OCI-LY1 (cell line): ENCODE data around the gene ITGB3BP.
"Not testable (repeated sequence)": the region's sequence is repeated elsewhere in the genome, so short reads cannot be mapped to it uniquely, and the experiment has no call there.

Source experiments
- H2AFZ ChIP-seq: fragments of 200-600 bp; sonication (generic), shearing (Covaris generic); 2 replicates; pipeline ENCODE4 v1.6.0; 2014; ENCODE audit warnings: antibody characterized with exemption, mild to moderate bottlenecking, low read length
- H3F3A ChIP-seq: fragments of 200-600 bp; sonication (generic), shearing (Covaris generic); 2 replicates; pipeline ENCODE4 v1.6.0; 2014; ENCODE audit warnings: mild to moderate bottlenecking, antibody characterized with exemption, low read length, moderate library complexity; ENCODE audit not compliant: insufficient read depth
- H3K27ac ChIP-seq: fragments of 200-600 bp; sonication (generic); 2 replicates; pipeline ENCODE4 v1.5.1; 2014; ENCODE audit warnings: low read length, mixed run types, mild to moderate bottlenecking, low read depth; ENCODE audit not compliant: poor library complexity, severe bottlenecking
- H3K27me3 ChIP-seq: fragments of 200-600 bp; sonication (generic); 2 replicates; pipeline ENCODE4 v1.6.0; 2014; ENCODE audit warnings: antibody characterized with exemption, mild to moderate bottlenecking, low read length, moderate library complexity; ENCODE audit not compliant: insufficient read depth
- H3K36me3 ChIP-seq: fragments of 200-600 bp; sonication (generic); 2 replicates; pipeline ENCODE4 v1.6.1; 2014; ENCODE audit warnings: mild to moderate bottlenecking, antibody characterized with exemption, low read length, moderate library complexity, mixed read lengths; ENCODE audit not compliant: insufficient read depth
- H3K4me1 ChIP-seq: fragments of 200-600 bp; sonication (generic); 2 replicates; pipeline ENCODE4 v1.5.1; 2014; ENCODE audit warnings: mild to moderate bottlenecking, low read length, moderate library complexity; ENCODE audit not compliant: insufficient read depth, severe bottlenecking
- H3K4me2 ChIP-seq: fragments of 200-600 bp; sonication (generic), shearing (Covaris generic); 2 replicates; pipeline ENCODE4 v1.6.1; 2014; ENCODE audit warnings: low read length
- H3K4me3 ChIP-seq: fragments of 200-600 bp; sonication (generic); 2 replicates; pipeline ENCODE4 v1.5.1; 2014; ENCODE audit warnings: low read length, low read depth, mild to moderate bottlenecking, mixed read lengths; ENCODE audit not compliant: poor library complexity, severe bottlenecking
- H3K79me2 ChIP-seq: fragments of 200-600 bp; shearing (Covaris generic); 2 replicates; pipeline ENCODE4 v1.6.1; 2016; ENCODE audit warnings: mixed run types, low read length, mixed read lengths; ENCODE audit not compliant: insufficient read depth
- H3K9ac ChIP-seq: fragments of 200-600 bp; sonication (generic), shearing (Covaris generic); 2 replicates; pipeline ENCODE4 v1.6.1; 2014; ENCODE audit warnings: mild to moderate bottlenecking, low read length, mixed read lengths
- H3K9me2 ChIP-seq: fragments of 200-600 bp; sonication (generic), shearing (Covaris generic); 2 replicates; pipeline ENCODE4 v1.6.1; 2014; ENCODE audit warnings: low read depth, mild to moderate bottlenecking, low read length, mixed read lengths
- H3K9me3 ChIP-seq: fragments of 200-600 bp; shearing (Covaris generic); 2 replicates; pipeline ENCODE4 v1.6.1; 2014; ENCODE audit warnings: low read length, mixed read lengths
- H4K20me1 ChIP-seq: fragments of 200-600 bp; sonication (generic), shearing (Covaris generic); 2 replicates; pipeline ENCODE4 v1.6.0; 2016; ENCODE audit warnings: mild to moderate bottlenecking, low read length; ENCODE audit not compliant: insufficient read depth
- EZH2 ChIP-seq: fragments of 200-600 bp; sonication (generic), shearing (Covaris generic); IDR thresholded peaks from 2 replicates; pipeline ENCODE4 v1.8.0; 2017; ENCODE audit warnings: borderline replicate concordance, mixed run types, mild to moderate bottlenecking, antibody characterized with exemption, low read length, moderate library complexity, mixed read lengths
- TF ChIP-seq, protein P1 (sequence below): fragments of 200-600 bp; sonication (generic), shearing (Covaris generic); IDR thresholded peaks from 2 replicates; pipeline ENCODE4 v1.5.1; 2017; ENCODE audit warnings: mild to moderate bottlenecking, antibody characterized with exemption, low read length, moderate library complexity, mixed read lengths

Gene ITGB3BP, protein sequence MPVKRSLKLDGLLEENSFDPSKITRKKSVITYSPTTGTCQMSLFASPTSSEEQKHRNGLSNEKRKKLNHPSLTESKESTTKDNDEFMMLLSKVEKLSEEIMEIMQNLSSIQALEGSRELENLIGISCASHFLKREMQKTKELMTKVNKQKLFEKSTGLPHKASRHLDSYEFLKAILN

GRCh38 chr1:63522891-63523728 is at the start of gene ITGB3BP, which contains the start of gene EFCAB7:
Gene ITGB3BP (minus strand): TSS chr1:63523225. CDS start chr1:63523133, 92 bp downstream.
Gene EFCAB7 (plus strand): TSS chr1:63523525. CDS start chr1:63525573, 2,048 bp downstream.
- Histone ChIP-seq H3K9ac (peak within 1 kb of the TSS; percentile 90), H3K79me2 (peaks cover 46% of the 10 kb centered on the region)
- TF ChIP-seq EZH2 = no peak
- TF ChIP-seq, protein P1, sequence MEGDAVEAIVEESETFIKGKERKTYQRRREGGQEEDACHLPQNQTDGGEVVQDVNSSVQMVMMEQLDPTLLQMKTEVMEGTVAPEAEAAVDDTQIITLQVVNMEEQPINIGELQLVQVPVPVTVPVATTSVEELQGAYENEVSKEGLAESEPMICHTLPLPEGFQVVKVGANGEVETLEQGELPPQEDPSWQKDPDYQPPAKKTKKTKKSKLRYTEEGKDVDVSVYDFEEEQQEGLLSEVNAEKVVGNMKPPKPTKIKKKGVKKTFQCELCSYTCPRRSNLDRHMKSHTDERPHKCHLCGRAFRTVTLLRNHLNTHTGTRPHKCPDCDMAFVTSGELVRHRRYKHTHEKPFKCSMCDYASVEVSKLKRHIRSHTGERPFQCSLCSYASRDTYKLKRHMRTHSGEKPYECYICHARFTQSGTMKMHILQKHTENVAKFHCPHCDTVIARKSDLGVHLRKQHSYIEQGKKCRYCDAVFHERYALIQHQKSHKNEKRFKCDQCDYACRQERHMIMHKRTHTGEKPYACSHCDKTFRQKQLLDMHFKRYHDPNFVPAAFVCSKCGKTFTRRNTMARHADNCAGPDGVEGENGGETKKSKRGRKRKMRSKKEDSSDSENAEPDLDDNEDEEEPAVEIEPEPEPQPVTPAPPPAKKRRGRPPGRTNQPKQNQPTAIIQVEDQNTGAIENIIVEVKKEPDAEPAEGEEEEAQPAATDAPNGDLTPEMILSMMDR = no peak

GRCh38 chr1:63572686-63573085 is 49.7 kb upstream of the ITGB3BP start:
- H3K79me2 ChIP-seq, H2AFZ ChIP-seq, H3K36me3 ChIP-seq, H3K9me2 ChIP-seq, H3K4me3 ChIP-seq, H4K20me1 ChIP-seq, H3K4me2 ChIP-seq, H3F3A ChIP-seq, H3K27ac ChIP-seq, H3K27me3 ChIP-seq, H3K9ac ChIP-seq, H3K9me3 ChIP-seq, H3K4me1 ChIP-seq: not testable (repeated sequence)

More at GRCh38 chr1:63522891-63523728, at the start of gene ITGB3BP, which contains the start of gene EFCAB7:
- Histone ChIP-seq H3K27ac (peak within 1 kb of the TSS; percentile 89), H3K9me2 (no peaks in the 10 kb centered on the region), H2AFZ (peak within 1 kb of the TSS; percentile 92), H3K27me3 (no peaks in the 10 kb centered on the region), H3K36me3 (peaks cover 8% of the 10 kb centered on the region; the same call in 1 of the 2 replicates), H3K4me3 (peak within 1 kb of the TSS; percentile 87), H3K4me2 (peak within 1 kb of the TSS; percentile 89), H3K4me1 (peaks cover 31% of the 10 kb centered on the region), H3F3A (no peaks in the 10 kb centered on the region), H3K9me3 (no peaks in the 10 kb centered on the region), H4K20me1 (no peaks in the 10 kb centered on the region)

GRCh38 chr1:63569640-63570316 is 46.8 kb upstream of the ITGB3BP start:
- TF ChIP-seq, protein P1 = no peak
- TF ChIP-seq EZH2 = no peak
- Histone ChIP-seq H2AFZ (no peak overlapping the region), H4K20me1 (no peaks in the 10 kb centered on the region), H3K79me2 (no peaks in the 10 kb centered on the region), H3K9ac (no peak overlapping the region), H3F3A (no peaks in the 10 kb centered on the region), H3K9me2 (no peaks in the 10 kb centered on the region), H3K36me3 (0 out of 2 replicates have a peak, but pooled peaks cover 2% of the 10 kb centered on the region), H3K9me3 (no peaks in the 10 kb centered on the region), H3K4me2 (no peak overlapping the region), H3K4me1 (no peaks in the 10 kb centered on the region), H3K27me3 (no peaks in the 10 kb centered on the region), H3K27ac (no peak overlapping the region), H3K4me3 (no peak overlapping the region)
